Bronchus fibroblast of lung (primary cell): ENCODE data around the gene HAUS6. TPM values are rescaled to one million over a fixed set of nuclear protein-coding genes. Genes with fewer than 3 reads are reported as not detected.

ENCODE experiments used
- total RNA-seq: library from RNA; depleted of rRNA; stranded (reverse); fragments of >200 nt; gene quantifications from 2 replicates; pipeline ENCODE4 v1.2.3, GENCODE V29; 2015

Gene HAUS6
- total RNA-seq = 11.3 and 13.3 TPM in 2 replicates

DNA sequence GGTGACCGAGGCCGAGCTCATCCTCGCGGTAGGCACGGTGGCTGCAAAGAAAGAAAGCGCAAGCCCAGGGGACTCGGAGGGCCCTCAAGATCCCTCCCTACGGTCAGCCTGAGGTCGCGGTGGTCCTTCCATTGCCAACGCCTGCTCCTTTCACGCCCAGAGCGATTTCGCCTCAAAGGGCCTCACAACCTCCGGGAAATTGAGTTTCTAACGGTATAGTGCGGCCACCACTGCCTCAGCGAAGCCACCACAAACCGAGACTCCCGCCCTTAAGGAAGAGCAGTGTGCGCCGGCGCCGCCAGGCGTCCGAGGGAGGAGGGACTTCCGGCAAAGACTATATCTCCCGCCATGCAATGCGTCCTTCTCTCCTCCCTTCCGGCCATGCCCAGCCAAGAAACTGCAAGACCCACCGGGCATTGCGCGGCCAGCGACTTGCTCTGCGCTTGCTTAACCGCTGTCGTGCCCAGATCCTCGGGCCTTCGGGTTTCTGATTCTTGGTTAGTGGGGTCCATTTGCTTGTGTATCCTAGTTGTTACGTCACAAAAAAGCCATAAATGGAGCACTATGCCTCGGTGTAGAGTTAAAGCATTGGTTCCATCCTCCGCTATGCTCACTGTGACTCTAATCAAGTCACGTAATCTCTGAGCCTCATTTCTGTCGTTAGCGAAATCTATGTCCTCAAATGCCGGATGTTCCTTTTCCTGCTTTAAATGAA lies at the start of gene HAUS6:
HAUS6 (minus strand) TSS at position 274 of the 715 bp plus-strand sequence; CDS start at position 21, 253 bp downstream.

DNA sequence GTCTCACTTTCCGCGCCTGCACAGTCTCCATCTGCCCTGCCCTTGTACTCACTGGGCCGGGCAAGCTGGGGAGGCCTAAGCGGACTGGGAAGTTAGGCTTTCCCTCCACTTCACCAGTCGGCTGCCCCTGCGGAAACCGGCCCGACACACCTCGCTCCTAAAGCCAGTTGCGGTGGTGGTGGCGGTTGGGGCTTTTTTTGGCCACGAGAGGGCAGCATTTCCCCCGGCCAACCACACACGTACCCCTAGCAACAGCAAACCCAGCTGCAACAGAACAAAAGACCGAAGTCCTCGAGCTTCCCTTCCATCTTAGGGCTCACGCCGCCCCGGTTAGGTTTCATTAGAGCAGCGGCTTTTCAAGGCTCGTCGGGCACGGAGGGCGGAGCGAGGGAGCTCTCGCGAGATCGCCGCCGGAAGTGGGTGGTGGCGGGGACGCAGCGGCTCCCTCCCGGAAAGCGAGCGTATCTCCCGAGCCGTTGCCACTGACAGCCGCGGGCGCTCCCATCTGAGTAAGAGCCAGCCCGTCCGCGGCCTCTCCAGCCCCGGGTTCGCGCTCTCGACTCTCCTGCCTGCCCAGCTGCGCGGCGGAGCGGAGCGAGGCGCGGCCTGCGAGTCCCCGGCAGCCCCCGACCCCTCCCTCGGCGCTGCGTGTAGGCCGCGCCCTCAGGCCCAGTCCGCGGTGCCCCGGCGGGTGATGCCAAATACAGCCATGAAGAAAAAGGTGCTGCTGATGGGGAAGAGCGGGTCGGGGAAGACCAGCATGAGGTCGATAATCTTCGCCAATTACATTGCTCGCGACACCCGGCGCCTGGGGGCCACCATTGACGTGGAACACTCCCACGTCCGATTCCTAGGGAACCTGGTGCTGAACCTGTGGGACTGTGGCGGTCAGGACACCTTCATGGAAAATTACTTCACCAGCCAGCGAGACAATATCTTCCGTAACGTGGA lies 53.5 kb downstream of the HAUS6 start, which contains the start of gene RRAGA:
RRAGA (plus strand) TSS at position 462 of the 951 bp plus-strand sequence; CDS start at position 695, 233 bp downstream.

GRCh38 chr9:19033015-19033414 lies 69.7 kb downstream of the HAUS6 start, which contains the start of gene SAXO1:
SAXO1 (minus strand) TSS chr9:19033209; CDS start chr9:19032908, 301 bp downstream.

Other genes starting within 250 kb of the HAUS6 start
- gene SAXO1, start 69.7 kb downstream of the HAUS6 start, total RNA-seq = not detected in 2 replicates
- gene RRAGA, start 53.5 kb downstream of the HAUS6 start, total RNA-seq = 79.0 and 81.0 TPM in 2 replicates
- 67.0 and 90.3 TPM in 2 replicates for gene PLIN2, start 24.6 kb upstream of the HAUS6 start, total RNA-seq
- gene DENND4C, start 127.8 kb upstream of the HAUS6 start, total RNA-seq = 17.5 and 20.8 TPM in 2 replicates